Subcutaneous adipose tissue (tissue), 4 donors: ENCODE measurements around the gene ZBTB39. TPM values are rescaled to one million over a fixed set of nuclear protein-coding genes. Genes with fewer than 3 reads are reported as not detected.

Source experiments
- CTCF ChIP-seq: fragments of 450-650 bp; IDR thresholded peaks from one replicate; pipeline ENCODE4 v1.5.1; 2016; ENCODE audit warnings: low read depth, mild to moderate bottlenecking, control low read depth, antibody characterized with exemption, moderate library complexity
- total RNA-seq, 4 donors: library from RNA; depleted of rRNA; stranded (reverse); fragments of >200 nt; gene quantifications; one replicate each; pipeline ENCODE4 v1.1.0, GENCODE V29; 2016

ZBTB39 gene
- total RNA-seq, 4 donors from 2014 or later, result 4.0 to 4.6 (median 4.4) TPM

GRCh38 chr12:57040211-57040610 lies 33.9 kb upstream of the ZBTB39 start:
- no peak for TF ChIP-seq CTCF

DNA sequence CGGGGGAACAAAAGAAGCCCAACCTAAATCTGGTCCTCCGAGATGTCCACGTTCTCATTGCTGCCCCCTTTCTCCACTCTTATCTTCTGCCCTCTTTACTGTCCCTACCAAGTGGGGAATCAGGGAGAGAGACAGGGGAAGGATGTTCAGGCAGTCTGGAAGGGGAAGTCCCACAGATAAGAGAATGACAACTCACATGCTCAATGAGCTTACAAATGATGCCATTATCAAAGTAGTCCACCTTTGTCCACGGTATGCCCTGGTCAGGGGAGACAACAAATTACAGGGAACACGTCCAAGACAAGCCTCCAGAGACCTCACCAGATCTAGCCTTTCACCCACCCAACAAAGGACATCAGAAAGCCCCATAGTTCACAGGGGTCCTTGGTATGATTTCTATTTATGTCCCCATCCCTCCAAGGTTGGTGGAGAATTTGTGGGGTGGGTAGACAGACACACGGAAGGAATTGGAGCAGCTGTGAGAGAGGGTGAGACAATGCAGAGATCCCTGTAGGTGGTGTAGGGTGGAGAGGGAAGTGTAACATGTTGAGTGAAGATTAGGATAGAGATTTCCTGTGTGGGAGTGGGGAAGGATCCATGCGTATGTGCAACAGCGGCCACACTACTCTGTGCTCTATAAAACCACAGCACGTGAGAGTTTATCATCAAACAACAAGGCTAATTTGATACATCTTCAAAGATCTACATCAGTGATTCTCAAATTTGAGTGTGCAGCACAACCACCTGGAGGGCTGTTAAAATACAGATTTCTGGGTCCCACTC lies 32.9 kb upstream of the ZBTB39 start:
- no peak for TF ChIP-seq CTCF

- TF ChIP-seq CTCF, result no peak
These were observed 30.9 kb upstream of the ZBTB39 start for GRCh38 chr12:57037264-57037663.

- TF ChIP-seq CTCF, result no peak
These were observed 27.1 kb upstream of the ZBTB39 start for GRCh38 chr12:57033431-57033830.

- TF ChIP-seq CTCF, result no peak
These were observed 25.4 kb upstream of the ZBTB39 start for GRCh38 chr12:57031789-57032188.

GRCh38 chr12:57031138-57031725 lies 24.9 kb upstream of the ZBTB39 start:
- TF ChIP-seq CTCF, result no peak

- no peak for TF ChIP-seq CTCF
These were observed 23.1 kb upstream of the ZBTB39 start for GRCh38 chr12:57029457-57029856.
